Left lung (tissue), 10 donors: ENCODE results near the gene TWIST2. TPM values are rescaled to one million over a fixed set of nuclear protein-coding genes. Genes with fewer than 3 reads are reported as not detected.

ENCODE experiments used
- ATAC-seq: fragments of 200-7000 bp; cut with Tn5 transposase; one replicate; pipeline ENCODE4 v1.9.1; 2020; ENCODE audit warnings: moderate library complexity
- DNase-seq, 4 donors: peaks; one replicate each; pipeline ENCODE4 v3.0.0-alpha.2; 2013 to 2020
- H3K27ac ChIP-seq, 2 donors: fragments of 200-600 bp; sonication (generic) in 1 of 2; one replicate each; pipeline versions ENCODE4 v1.5.0 to v1.8.0; 2020 to 2021
- H3K27me3 ChIP-seq, 2 donors: fragments of 200-600 bp; sonication (generic) in 1 of 2; one replicate each; pipeline versions ENCODE4 v1.5.0 to v1.8.0; 2020 to 2021
- H3K36me3 ChIP-seq, 2 donors: fragments of 200-600 bp; sonication (generic) in 1 of 2; one replicate each; pipeline versions ENCODE4 v1.5.0 to v1.8.0; 2020 to 2021
- H3K4me1 ChIP-seq, 2 donors: fragments of 200-600 bp; one replicate each; pipeline ENCODE4 v1.8.0; 2021
- H3K4me3 ChIP-seq, 2 donors: fragments of 200-600 bp; sonication (generic) in 1 of 2; one replicate each; pipeline versions ENCODE4 v1.5.0 to v1.8.0; 2020 to 2021; ENCODE audit warnings: mild to moderate bottlenecking in 1 of 2
- H3K9me3 ChIP-seq, 2 donors: fragments of 200-600 bp; sonication (generic) in 1 of 2; one replicate each; pipeline versions ENCODE4 v1.5.0 to v1.8.0; 2020 to 2021
- intact Hi-C, 2 donors: fragments of 100-400 bp; cut with DNase I; formaldehyde crosslinking; loops; one replicate each; pipeline versions ENCODE4 v1.11.2 to v1.14.2; 2022
- polyA plus RNA-seq, 6 donors: library from polyadenylated mRNA; unstranded; fragments of 120-200 nt; gene quantifications; one replicate each; pipeline ENCODE4 v1.2.1, GENCODE V29; 2013; ENCODE audit not compliant: insufficient read length in 6 of 6
- total RNA-seq, 2 donors: library from RNA; stranded (reverse); fragmentation: NEBNext Ultra II Directional; extraction: Animal tissue kit (Norgen Biotek cat#: 25700); gene quantifications; one replicate each; pipeline ENCODE4 v1.2.1, GENCODE V29; 2021
- TF ChIP-seq, protein P1 (sequence below), 2 donors: fragments of 200-600 bp; sonication (generic) in 1 of 2; IDR thresholded peaks; one replicate each; pipeline versions ENCODE4 v1.5.0 to v1.8.0; 2021; ENCODE audit warnings: antibody characterized with exemption in 2 of 2
- donor health status: DM: no; HTN: yes; CAD: no.
- donor health status: DM: no; HTN: no; CAD: no.

Gene TWIST2
- total and polyA plus RNA-seq, 8 donors: 4.0 to 12.8 (median 5.3) TPM

DNA sequence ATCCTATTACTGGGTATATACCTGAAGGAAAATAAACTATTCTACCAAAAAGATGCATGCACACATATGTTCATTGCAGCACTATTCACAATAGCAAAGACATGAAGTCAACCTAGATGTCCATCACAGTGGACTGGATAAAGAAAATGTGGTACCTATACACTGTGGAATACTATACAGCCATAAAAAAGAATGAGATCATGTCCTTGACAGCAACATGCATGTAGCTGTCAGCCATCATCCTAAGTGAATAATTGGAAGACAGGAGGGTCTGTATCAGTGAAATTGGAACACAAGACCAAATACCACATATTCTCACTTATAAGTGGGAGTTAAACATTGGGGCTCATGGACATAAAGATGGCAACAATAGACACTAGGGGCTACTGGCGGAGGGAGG, 27.7 kb upstream of the TWIST2 start:
- DNase-seq (no peak), ATAC-seq (no peak)
- TF ChIP-seq, protein P1, sequence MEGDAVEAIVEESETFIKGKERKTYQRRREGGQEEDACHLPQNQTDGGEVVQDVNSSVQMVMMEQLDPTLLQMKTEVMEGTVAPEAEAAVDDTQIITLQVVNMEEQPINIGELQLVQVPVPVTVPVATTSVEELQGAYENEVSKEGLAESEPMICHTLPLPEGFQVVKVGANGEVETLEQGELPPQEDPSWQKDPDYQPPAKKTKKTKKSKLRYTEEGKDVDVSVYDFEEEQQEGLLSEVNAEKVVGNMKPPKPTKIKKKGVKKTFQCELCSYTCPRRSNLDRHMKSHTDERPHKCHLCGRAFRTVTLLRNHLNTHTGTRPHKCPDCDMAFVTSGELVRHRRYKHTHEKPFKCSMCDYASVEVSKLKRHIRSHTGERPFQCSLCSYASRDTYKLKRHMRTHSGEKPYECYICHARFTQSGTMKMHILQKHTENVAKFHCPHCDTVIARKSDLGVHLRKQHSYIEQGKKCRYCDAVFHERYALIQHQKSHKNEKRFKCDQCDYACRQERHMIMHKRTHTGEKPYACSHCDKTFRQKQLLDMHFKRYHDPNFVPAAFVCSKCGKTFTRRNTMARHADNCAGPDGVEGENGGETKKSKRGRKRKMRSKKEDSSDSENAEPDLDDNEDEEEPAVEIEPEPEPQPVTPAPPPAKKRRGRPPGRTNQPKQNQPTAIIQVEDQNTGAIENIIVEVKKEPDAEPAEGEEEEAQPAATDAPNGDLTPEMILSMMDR (IDR thresholded peaks at IDR 0.05): no peak
- Histone ChIP-seq H3K36me3 (no peaks in the 10 kb centered on the region), H3K9me3 (peaks cover 0 to 2% of the 10 kb centered on the region in 2 donors), H3K27ac (no peak overlapping the region), H3K4me1 (no peaks in the 10 kb centered on the region), H3K4me3 (no peak overlapping the region), H3K27me3 (peaks cover 0 to 28% of the 10 kb centered on the region in 2 donors)
- intact Hi-C loops: no loop called here

DNA sequence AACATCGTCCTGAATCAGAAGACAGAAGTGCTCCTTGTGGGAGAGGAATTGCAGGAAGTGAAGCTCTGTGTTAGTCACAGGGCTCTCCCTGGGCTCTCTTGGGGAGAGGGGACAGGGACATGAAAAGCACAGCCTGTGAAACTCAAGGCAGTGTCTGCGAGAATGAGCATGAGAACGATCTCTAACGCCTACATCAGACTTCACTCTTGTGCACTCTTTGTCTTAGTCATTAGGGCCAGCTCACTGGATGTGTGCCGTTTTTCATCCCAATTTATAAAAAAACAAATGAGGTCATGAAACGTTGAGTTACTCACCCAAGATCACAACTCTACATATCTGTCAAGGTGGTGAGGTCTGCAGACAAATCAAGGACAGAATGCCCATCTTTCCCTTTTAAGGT, 27.0 kb upstream of the TWIST2 start:
- H3K4me1 ChIP-seq: no peaks in the 10 kb centered on the region
- H3K9me3 ChIP-seq: peaks cover 0 to 2% of the 10 kb centered on the region in 2 donors
- DNase-seq (no peak), ATAC-seq (no peak)
- no peak overlapping the region for H3K4me3 ChIP-seq
- TF ChIP-seq, protein P1 (IDR thresholded peaks at IDR 0.05): no peak
- intact Hi-C loops: no loop called here
- H3K27me3 ChIP-seq: peaks cover 0 to 22% of the 10 kb centered on the region in 2 donors
- H3K36me3 ChIP-seq: no peaks in the 10 kb centered on the region
- H3K27ac ChIP-seq: no peak overlapping the region

DNA sequence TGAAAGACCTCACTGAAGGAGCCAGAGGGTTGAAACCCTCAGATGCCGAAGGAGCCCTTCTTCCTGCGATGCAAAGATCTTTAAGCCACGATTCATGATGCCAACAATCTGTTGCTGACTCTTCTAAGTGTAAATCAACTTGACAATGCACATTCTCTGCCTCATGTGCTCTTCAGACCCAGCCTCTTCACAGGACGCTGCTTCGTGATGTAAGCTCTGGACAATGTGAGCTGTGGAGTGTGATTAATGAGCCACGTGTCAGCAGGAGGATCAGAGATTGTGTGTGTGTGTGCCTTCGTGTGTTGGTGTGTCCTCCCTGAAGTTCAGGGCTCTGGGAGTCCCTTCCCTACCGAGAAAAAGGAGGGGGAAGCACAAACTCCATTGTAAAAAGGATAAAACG, 26.5 kb upstream of the TWIST2 start:
- no peaks in the 10 kb centered on the region for H3K4me1 ChIP-seq
- no peak overlapping the region for H3K27ac ChIP-seq
- TF ChIP-seq, protein P1 (IDR thresholded peaks at IDR 0.05): no peak
- intact Hi-C loops: no loop called here
- H3K9me3 ChIP-seq: peaks cover 0 to 2% of the 10 kb centered on the region in 2 donors
- no peak for DNase-seq
- H3K4me3 ChIP-seq: no peak overlapping the region
- peaks cover 0 to 17% of the 10 kb centered on the region in 2 donors for H3K27me3 ChIP-seq
- no peak for ATAC-seq
- H3K36me3 ChIP-seq: no peaks in the 10 kb centered on the region

DNA sequence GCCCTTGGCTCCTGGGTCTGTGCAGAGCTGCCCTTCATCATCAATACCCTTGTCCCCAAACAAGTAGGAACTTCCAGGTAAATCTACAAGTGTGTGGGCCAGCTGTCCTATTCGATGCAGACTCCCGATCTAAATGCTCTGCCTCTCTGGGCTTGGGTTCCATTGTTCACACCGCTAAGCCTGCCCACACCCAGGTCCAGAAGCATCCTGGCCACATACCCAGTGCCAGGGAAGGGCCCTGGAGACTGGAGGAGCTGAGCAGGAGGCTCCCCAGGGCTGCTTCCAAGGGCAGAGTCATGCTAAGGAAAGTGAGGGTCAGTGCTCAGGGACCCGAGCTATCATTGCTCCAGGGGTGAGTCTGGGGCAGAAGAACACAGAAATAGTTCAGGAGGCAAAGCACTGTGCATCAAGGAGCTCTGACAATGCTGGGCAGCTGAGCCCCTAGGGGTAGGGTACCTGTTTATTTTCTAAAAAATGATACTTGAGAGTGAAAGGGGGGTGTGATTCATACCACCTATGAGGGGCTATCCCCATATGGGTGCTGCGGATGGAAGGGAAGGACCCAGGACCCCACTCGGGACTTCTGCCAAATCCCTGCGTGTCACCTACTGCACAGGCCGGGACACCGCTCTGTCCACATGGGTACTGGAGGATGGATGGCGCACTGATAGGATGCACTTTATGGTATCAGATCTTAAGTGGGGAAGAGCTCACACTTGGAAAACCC, 25.8 kb upstream of the TWIST2 start:
- Histone ChIP-seq H3K27me3 (peaks cover 0 to 10% of the 10 kb centered on the region in 2 donors), H3K9me3 (peaks cover 0 to 2% of the 10 kb centered on the region in 2 donors), H3K27ac (no peak overlapping the region), H3K4me1 (no peaks in the 10 kb centered on the region), H3K36me3 (no peaks in the 10 kb centered on the region), H3K4me3 (no peak overlapping the region)
- no peak for ATAC-seq
- DNase-seq: no peak
- TF ChIP-seq, protein P1 (IDR thresholded peaks at IDR 0.05): no peak
- intact Hi-C loops: no loop called here

DNA sequence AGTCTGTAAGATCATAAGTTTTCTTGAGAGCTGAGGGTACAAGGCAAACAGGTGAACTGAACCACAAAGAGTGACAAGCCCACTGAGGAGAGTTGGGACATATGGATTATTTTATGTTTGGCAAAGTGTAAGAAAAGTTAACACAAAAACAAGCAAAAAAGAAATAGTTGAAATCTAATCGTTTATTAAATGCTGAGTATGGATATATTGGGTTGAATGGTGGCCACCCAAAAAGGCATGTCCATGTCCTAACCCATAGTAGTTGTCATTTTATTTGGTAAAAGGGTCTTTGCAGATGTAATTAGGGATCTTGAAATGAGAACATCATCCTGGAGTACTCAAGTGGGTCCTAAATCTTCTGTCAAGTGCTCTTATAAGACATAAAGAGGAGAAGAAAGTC, 24.9 kb upstream of the TWIST2 start:
- Histone ChIP-seq H3K36me3 (no peaks in the 10 kb centered on the region), H3K27ac (no peak overlapping the region), H3K27me3 (peaks cover 0 to 2% of the 10 kb centered on the region in 2 donors), H3K4me3 (no peak overlapping the region), H3K9me3 (peaks cover 0 to 2% of the 10 kb centered on the region in 2 donors), H3K4me1 (no peaks in the 10 kb centered on the region)
- intact Hi-C loops: no loop called here
- DNase-seq (no peak), ATAC-seq (no peak)
- TF ChIP-seq, protein P1 (IDR thresholded peaks at IDR 0.05): no peak
